Esophagus squamous epithelium (tissue), 5 donors: ENCODE measurements around the gene GDF11. TPM values are rescaled to one million over a fixed set of nuclear protein-coding genes. Genes with fewer than 3 reads are reported as not detected.

ENCODE experiments used
- DNase-seq: peaks from one replicate; lab custom pipeline; 2025; lab: John Stamatoyannopoulos, UW
- H3K27ac ChIP-seq, 4 donors: fragments of 200-600 bp; sonication (generic); one replicate each; pipeline ENCODE4 v1.5.1; 2016 to 2019; ENCODE audit warnings: mild to moderate bottlenecking in 1 of 4
- H3K27me3 ChIP-seq, 4 donors: fragments of 200-600 bp; sonication (generic); 1 replicate in 3 of 4; 2 replicates in 1 of 4; pipeline versions ENCODE4 v1.5.1 to v1.6.0; 2017 to 2021; ENCODE audit warnings: antibody characterized with exemption in 1 of 4
- H3K36me3 ChIP-seq, 3 donors: fragments of 200-600 bp; sonication (generic); one replicate each; pipeline ENCODE4 v1.5.1; 2016 to 2019
- H3K4me1 ChIP-seq, 3 donors: fragments of 200-600 bp; sonication (generic); one replicate each; pipeline ENCODE4 v1.5.1; 2017 to 2019
- H3K4me3 ChIP-seq, 4 donors: fragments of 200-600 bp; sonication (generic); 1 replicate in 3 of 4; 2 replicates in 1 of 4; pipeline ENCODE4 v1.5.1; 2016 to 2019; ENCODE audit warnings: mild to moderate bottlenecking in 2 of 4, moderate library complexity in 1 of 4
- H3K9me3 ChIP-seq, 3 donors: fragments of 200-600 bp; sonication (generic); one replicate each; pipeline ENCODE4 v1.5.1; 2016 to 2019
- POLR2A ChIP-seq, 4 donors: fragments of 450-650 bp; IDR thresholded peaks; one replicate each; pipeline ENCODE4 v1.6.1; 2017; ENCODE audit warnings: antibody characterized with exemption in 4 of 4, mild to moderate bottlenecking in 4 of 4, moderate library complexity in 3 of 4
- whole genome bisulfite sequencing, 2 donors: methylation state at CpG; one replicate each; pipeline ENCODE4 v1.1.5; 2018; 5-methylcytosine and 5-hydroxymethylcytosine counted together
- intact Hi-C: fragments of 100-400 bp; cut with DNase I; formaldehyde crosslinking; loops from one replicate; pipeline ENCODE4 v1.15.0; 2022
- total RNA-seq, 4 donors: library from RNA; depleted of rRNA; stranded (reverse); fragments of >200 nt; gene quantifications; one replicate each; pipeline ENCODE4 v1.1.0, GENCODE V29; 2016
- TF ChIP-seq, protein P1 (sequence below), 6 experiments: fragments of 450-650 bp in 4 of 6; fragments of 200-600 bp in 2 of 6; sonication (generic) in 2 of 6; IDR thresholded peaks; one replicate each; pipeline ENCODE4 v1.5.1; 2016 to 2019; ENCODE audit warnings: antibody characterized with exemption in 6 of 6, mild to moderate bottlenecking in 4 of 6, moderate library complexity in 4 of 6
- donor health status: DM: yes; HTN: yes; CAD: no.

Gene GDF11
- total RNA-seq: 1 to 10 TPM in 3 of 4 donors, under 1 TPM in 1; 0.19 to 1.9 (median 1.5) TPM

DNA sequence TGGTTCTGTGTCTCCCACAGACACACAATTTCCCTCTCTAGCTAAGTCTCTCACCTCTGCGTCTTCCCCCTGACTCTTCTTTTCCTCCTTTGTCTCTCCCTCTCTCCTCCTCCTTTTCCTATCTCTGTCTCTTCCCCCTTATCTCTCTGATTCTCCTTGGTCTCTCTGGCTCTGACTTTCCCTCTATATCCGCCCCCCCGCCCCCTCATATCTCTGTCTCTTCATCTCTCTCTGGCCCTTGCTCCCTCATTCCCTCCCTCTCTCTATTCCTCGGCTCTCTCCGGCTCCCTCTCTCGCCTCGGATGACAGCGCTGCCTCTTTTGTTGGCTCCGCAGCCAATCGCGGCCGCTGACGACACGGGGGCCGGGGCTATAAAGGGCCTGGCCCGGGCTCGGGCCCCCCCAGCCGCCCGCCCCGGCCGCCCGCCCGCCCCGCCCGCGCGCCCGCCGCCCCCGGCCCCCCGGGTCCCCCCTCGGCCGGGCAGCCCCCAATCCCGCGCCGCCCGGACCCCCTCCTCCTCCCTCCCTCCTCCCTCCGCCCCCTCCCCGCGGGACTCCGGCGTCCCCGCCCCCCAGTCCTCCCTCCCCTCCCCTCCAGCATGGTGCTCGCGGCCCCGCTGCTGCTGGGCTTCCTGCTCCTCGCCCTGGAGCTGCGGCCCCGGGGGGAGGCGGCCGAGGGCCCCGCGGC is at the start of gene GDF11:
Gene GDF11 (plus strand): TSS at position 404 of the 687 bp plus-strand sequence. CDS start 195 bp downstream, at position 599.
- H3K4me1 ChIP-seq: peaks cover 20 to 49% (median 25%) of the 10 kb centered on the region in 3 donors
- H3K27me3 ChIP-seq: peaks cover 0 to 16% (median 0%) of the 10 kb centered on the region in 4 donors
- H3K36me3 ChIP-seq: no peaks in the 10 kb centered on the region
- no peak for DNase-seq
- H3K9me3 ChIP-seq: no peaks in the 10 kb centered on the region
- intact Hi-C loops: loop anchor here (5.0 kb wide), 1 partner anchor 199 kb away; no protein-coding TSS in a partner anchor
- peak within 1 kb of the TSS; percentile 36 to 82 (median 62) for H3K4me3 ChIP-seq
- peak within 1 kb of the TSS; percentile 18 to 89 (median 70) for H3K27ac ChIP-seq
- TF ChIP-seq, protein P1, sequence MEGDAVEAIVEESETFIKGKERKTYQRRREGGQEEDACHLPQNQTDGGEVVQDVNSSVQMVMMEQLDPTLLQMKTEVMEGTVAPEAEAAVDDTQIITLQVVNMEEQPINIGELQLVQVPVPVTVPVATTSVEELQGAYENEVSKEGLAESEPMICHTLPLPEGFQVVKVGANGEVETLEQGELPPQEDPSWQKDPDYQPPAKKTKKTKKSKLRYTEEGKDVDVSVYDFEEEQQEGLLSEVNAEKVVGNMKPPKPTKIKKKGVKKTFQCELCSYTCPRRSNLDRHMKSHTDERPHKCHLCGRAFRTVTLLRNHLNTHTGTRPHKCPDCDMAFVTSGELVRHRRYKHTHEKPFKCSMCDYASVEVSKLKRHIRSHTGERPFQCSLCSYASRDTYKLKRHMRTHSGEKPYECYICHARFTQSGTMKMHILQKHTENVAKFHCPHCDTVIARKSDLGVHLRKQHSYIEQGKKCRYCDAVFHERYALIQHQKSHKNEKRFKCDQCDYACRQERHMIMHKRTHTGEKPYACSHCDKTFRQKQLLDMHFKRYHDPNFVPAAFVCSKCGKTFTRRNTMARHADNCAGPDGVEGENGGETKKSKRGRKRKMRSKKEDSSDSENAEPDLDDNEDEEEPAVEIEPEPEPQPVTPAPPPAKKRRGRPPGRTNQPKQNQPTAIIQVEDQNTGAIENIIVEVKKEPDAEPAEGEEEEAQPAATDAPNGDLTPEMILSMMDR (IDR thresholded peaks at IDR 0.05): peak in 1 of 6 experiments; percentile 7
- TF ChIP-seq POLR2A (IDR thresholded peaks at IDR 0.05): peak in 2 of 4 donors; percentile 16 to 65
- 0% methylated on average over 5 to 10 of the region's 53 CpGs for WGBS, 2 donors

- Histone ChIP-seq H3K27me3 (no peaks in the 10 kb centered on the region), H3K4me3 (no peak overlapping the region), H3K36me3 (peaks cover 0 to 30% (median 0%) of the 10 kb centered on the region in 3 donors), H3K27ac (no peak overlapping the region), H3K4me1 (no peaks in the 10 kb centered on the region), H3K9me3 (no peaks in the 10 kb centered on the region)
- intact Hi-C loops: no loop called here
- no peak for DNase-seq
- TF ChIP-seq, protein P1 (IDR thresholded peaks at IDR 0.05): no peak
- TF ChIP-seq POLR2A (IDR thresholded peaks at IDR 0.05): no peak
- WGBS, 2 donors: 71 to 100% methylated on average over 1 to 3 of the region's 7 CpGs
These were observed 49.4 kb upstream of the GDF11 start for GRCh38 chr12:55693323-55694187.

- H3K9me3 ChIP-seq: no peaks in the 10 kb centered on the region
- no peak for TF ChIP-seq POLR2A (IDR thresholded peaks at IDR 0.05)
- TF ChIP-seq, protein P1 (IDR thresholded peaks at IDR 0.05): no peak
- no peak for DNase-seq
- no peak overlapping the region for H3K27ac ChIP-seq
- WGBS, 2 donors: 100% methylated on average over 2 of the region's 7 CpGs; no CpG with 5 or more reads in 1 of the 2 donors
- H3K36me3 ChIP-seq: peaks cover 0 to 30% (median 0%) of the 10 kb centered on the region in 3 donors
- H3K27me3 ChIP-seq: no peaks in the 10 kb centered on the region
- no peak overlapping the region for H3K4me3 ChIP-seq
- intact Hi-C loops: no loop called here
- H3K4me1 ChIP-seq: no peaks in the 10 kb centered on the region
These were observed 48.8 kb upstream of the GDF11 start for GRCh38 chr12:55694188-55694515.

GRCh38 chr12:55694651-55695050 is 48.3 kb upstream of the GDF11 start:
- no peak overlapping the region for H3K27ac ChIP-seq
- intact Hi-C loops: no loop called here
- no peaks in the 10 kb centered on the region for H3K4me1 ChIP-seq
- no peak for DNase-seq
- no peak for TF ChIP-seq POLR2A (IDR thresholded peaks at IDR 0.05)
- TF ChIP-seq, protein P1 (IDR thresholded peaks at IDR 0.05): no peak
- H3K27me3 ChIP-seq: no peaks in the 10 kb centered on the region
- H3K36me3 ChIP-seq: peaks cover 0 to 30% (median 0%) of the 10 kb centered on the region in 3 donors
- no CpG with 5 or more reads among the region's 4 CpGs for WGBS, 2 donors
- no peak overlapping the region for H3K4me3 ChIP-seq
- H3K9me3 ChIP-seq: no peaks in the 10 kb centered on the region
